ENCODE data around the gene LY86. TPM values are rescaled to one million over a fixed set of nuclear protein-coding genes. Genes with fewer than 3 reads are reported as not detected.

LY86 gene
- total and polyA plus RNA-seq, 10 of the 15 experiments (the other 5 are each of a cell fraction or from before 2014, with no cell fraction given): 68.2 to 457 (median 128) TPM

GRCh38 chr6:6620766-6621425, 32.4 kb downstream of the LY86 start:
- Histone ChIP-seq H3K27ac (ENCODE audit: control insufficient read depth, insufficient read depth) (no peak overlapping the region), H3K36me3 (ENCODE audit: control insufficient read depth in 2 of 2, insufficient read depth in 2 of 2, low read length in 1 of 2) (peaks cover 4 to 6% of the 10 kb centered on the region in 2 experiments), H4K20me1 (ENCODE audit: control insufficient read depth, insufficient read depth) (no peaks in the 10 kb centered on the region), H3K9ac (ENCODE audit: control insufficient read depth, insufficient read depth, low read length) (no peak overlapping the region), H3K27me3 (replicated peaks in 1 of 2; ENCODE audit: control insufficient read depth in 2 of 2, insufficient read depth in 2 of 2, low read length in 1 of 2) (no peaks in the 10 kb centered on the region), H3K4me3 (no peak overlapping the region), H3K4me1 (ENCODE audit: control insufficient read depth, insufficient read depth, low read length) (peaks cover 6% of the 10 kb centered on the region), H3K9me3 (replicated peaks; ENCODE audit: control insufficient read depth, insufficient read depth, low read length) (no peaks in the 10 kb centered on the region), H2AFZ (ENCODE audit: control insufficient read depth, low read depth, low read length) (no peak overlapping the region), H3K4me2 (ENCODE audit: control insufficient read depth, insufficient read depth) (no peak overlapping the region), H3K79me2 (ENCODE audit: control insufficient read depth, insufficient read depth, low read length) (no peaks in the 10 kb centered on the region)
- in situ Hi-C loops (cut with MboI) (no loop called here), intact Hi-C loops (cut with micrococcal nuclease; ENCODE audit: unreplicated experiment) (no loop called here)
- ATAC-seq (no peak), DNase-seq (ENCODE audit: low read depth, low spot score) (no peak), FAIRE-seq (no peak)
- ChIA-PET CTCF (no interaction called here), POLR2A (interaction anchor here (1.0 to 2.4 kb wide), 2 partner anchors 9 to 10 kb away, joined by 3 to 8 read pairs; no protein-coding TSS in a partner anchor), SMC1A (ENCODE audit: uncharacterized antibody, unreplicated experiment) (interaction anchor here (1.1 to 2.0 kb wide), 3 partner anchors 11 to 31 kb away, joined by 3 to 4 read pairs (median 4); no protein-coding TSS in a partner anchor), RAD21 (ENCODE audit: unreplicated experiment) (no interaction called here)
- no TSS peak for BruUV-seq (replicated peaks)
- 83% methylated on average over 9 of the region's 9 CpGs for WGBS (ENCODE audit: insufficient coverage, insufficient replicate concordance, low lambda C conversion rate, missing lambda C conversion rate)
- TF ChIP-seq DPF2 (IDR thresholded peaks at IDR 0.05) (no peak), MLLT1 (IDR thresholded peaks at IDR 0.05) (no peak), ATF3 (IDR thresholded peaks at IDR 0.05; ENCODE audit: borderline replicate concordance, extremely low read depth, low read depth, low read length) (no peak), YY1 (IDR thresholded peaks at IDR 0.05; ENCODE audit: low read depth, low read length) (no peak), BCL11A (IDR thresholded peaks at IDR 0.05; ENCODE audit: low read depth, low read length) (no peak), E2F4 (IDR thresholded peaks at IDR 0.05; ENCODE audit: low read depth, low read length) (no peak), PAX8 (IDR thresholded peaks at IDR 0.05) (no peak), PKNOX1 (IDR thresholded peaks at IDR 0.05) (no peak), TCF7 (IDR thresholded peaks at IDR 0.05; ENCODE audit: borderline replicate concordance) (no peak), CTCF (IDR thresholded peaks at IDR 0.05 in 2 of 3, conservative IDR thresholded peaks at IDR 0.05 in 1 of 3; ENCODE audit: control insufficient read depth in 2 of 3, extremely low read depth in 1 of 3, insufficient read depth in 1 of 3, low read depth in 3 of 3, low read length in 3 of 3) (no peak), EP300 (IDR thresholded peaks at IDR 0.05; ENCODE audit: borderline replicate concordance in 1 of 2, control insufficient read depth in 1 of 2, low read depth in 2 of 2, low read length in 2 of 2) (no peak), REST (IDR thresholded peaks at IDR 0.05; ENCODE audit: low read depth, low read length) (no peak)

Data from GM12878 (cell line).